Measurements from ENCODE around the gene BTK. TPM values are rescaled to one million over a fixed set of nuclear protein-coding genes. Genes with fewer than 3 reads are reported as not detected.

Gene BTK
- total RNA-seq = 1 to 10 TPM in 2 of 4 donors, under 1 TPM in 2; 0.15 to 4.2 (median 0.83) TPM

GRCh38 chrX:101385795-101386541 is at the start of gene BTK:
Gene BTK (minus strand): TSS chrX:101386191. CDS start chrX:101375284, 10,907 bp downstream.
- H3K4me1 ChIP-seq = no peaks in the 10 kb centered on the region
- TF ChIP-seq POLR2A (IDR thresholded peaks at IDR 0.05) = peak in 1 of 4 donors; percentile 22
- no peak for TF ChIP-seq CTCF (IDR thresholded peaks at IDR 0.05)
- WGBS, 2 donors = 64 to 74% methylated on average over 6 to 9 of the region's 9 CpGs
- no peaks in the 10 kb centered on the region for H3K27me3 ChIP-seq
- peak within 1 kb of the TSS in 1 of 4 donors; percentile 2 for H3K27ac ChIP-seq
- DNase-seq = no peak
- H3K36me3 ChIP-seq = no peaks in the 10 kb centered on the region
- H3K4me3 ChIP-seq = peak within 1 kb of the TSS in 1 of 4 donors; percentile 32
- intact Hi-C loops (cut with DNase I) = no loop called here
- no peaks in the 10 kb centered on the region for H3K9me3 ChIP-seq

GRCh38 chrX:101430457-101431078 is 44.6 kb upstream of the BTK start:
- 72 to 90% methylated on average over 2 of the region's 2 CpGs for WGBS, 2 donors
- H3K4me1 ChIP-seq = no peaks in the 10 kb centered on the region
- no peak for DNase-seq
- no peak for TF ChIP-seq CTCF (IDR thresholded peaks at IDR 0.05)
- no peak for TF ChIP-seq POLR2A (IDR thresholded peaks at IDR 0.05)
- intact Hi-C loops (cut with DNase I) = no loop called here
- H3K9me3 ChIP-seq = peaks cover 0 to 10% (median 0%) of the 10 kb centered on the region in 3 donors
- no peaks in the 10 kb centered on the region for H3K27me3 ChIP-seq
- peaks cover 0 to 52% (median 0%) of the 10 kb centered on the region in 3 donors for H3K36me3 ChIP-seq
- no peak overlapping the region for H3K27ac ChIP-seq
- H3K4me3 ChIP-seq = no peak overlapping the region

- TF ChIP-seq POLR2A (IDR thresholded peaks at IDR 0.05) (no peak), CTCF (IDR thresholded peaks at IDR 0.05) (no peak)
- H3K9me3 ChIP-seq = peaks cover 0 to 10% (median 0%) of the 10 kb centered on the region in 3 donors
- DNase-seq = no peak
- WGBS, 2 donors = 72 to 88% methylated on average over 1 of the region's 1 CpG
- H3K27me3 ChIP-seq = no peaks in the 10 kb centered on the region
- no peaks in the 10 kb centered on the region for H3K4me1 ChIP-seq
- H3K4me3 ChIP-seq = no peak overlapping the region
- no peak overlapping the region for H3K27ac ChIP-seq
- intact Hi-C loops (cut with DNase I) = no loop called here
- peaks cover 0 to 56% (median 0%) of the 10 kb centered on the region in 3 donors for H3K36me3 ChIP-seq
Measured at GRCh38 chrX:101429934-101430333, 43.9 kb upstream of the BTK start.

- H3K36me3 ChIP-seq = peaks cover 0 to 69% (median 0%) of the 10 kb centered on the region in 3 donors
- WGBS, 2 donors = 96 to 97% methylated on average over 2 of the region's 2 CpGs
- no peak overlapping the region for H3K27ac ChIP-seq
- intact Hi-C loops (cut with DNase I) = no loop called here
- no peaks in the 10 kb centered on the region for H3K4me1 ChIP-seq
- no peak for DNase-seq
- no peaks in the 10 kb centered on the region for H3K27me3 ChIP-seq
- no peak for TF ChIP-seq CTCF (IDR thresholded peaks at IDR 0.05)
- no peak for TF ChIP-seq POLR2A (IDR thresholded peaks at IDR 0.05)
- peaks cover 0 to 10% (median 0%) of the 10 kb centered on the region in 3 donors for H3K9me3 ChIP-seq
- H3K4me3 ChIP-seq = no peak overlapping the region
Measured at GRCh38 chrX:101427954-101428353, 42.0 kb upstream of the BTK start.

- no peak for DNase-seq
- Histone ChIP-seq H3K36me3 (peaks cover 0 to 10% (median 0%) of the 10 kb centered on the region in 3 donors), H3K4me3 (peak overlapping the region in 1 of 4 donors; percentile 78), H3K27me3 (no peaks in the 10 kb centered on the region), H3K27ac (peak overlapping the region in 2 of 4 donors; percentile 3 to 89), H3K4me1 (peaks cover 0 to 34% (median 3%) of the 10 kb centered on the region in 3 donors), H3K9me3 (no peaks in the 10 kb centered on the region)
- WGBS, 2 donors = 79 to 88% methylated on average over 2 of the region's 2 CpGs
- TF ChIP-seq CTCF (IDR thresholded peaks at IDR 0.05) (no peak), POLR2A (IDR thresholded peaks at IDR 0.05) (no peak)
- intact Hi-C loops (cut with DNase I) = loop anchor here (10.0 kb wide), 1 partner anchor 175 kb away; no protein-coding TSS in a partner anchor
Measured at GRCh38 chrX:101419489-101419888, 33.5 kb upstream of the BTK start.
